Mammary epithelial cell (primary cell): Measurements from ENCODE around the gene BCAR1.

Experiments used
- CTCF ChIP-seq, 2 donors: IDR thresholded peaks in 1 of 2; conservative IDR thresholded peaks in 1 of 2; 2 replicates each; pipeline ENCODE4 v1.5.1; 2011 to 2012; ENCODE audit warnings: inconsistent platforms in 2 of 2, low read length in 2 of 2, mild to moderate bottlenecking in 2 of 2, control low read depth in 1 of 2, low read depth in 1 of 2; ENCODE audit not compliant: insufficient read depth in 1 of 2; ENCODE audit errors: extremely low read depth in 1 of 2
- EZH2 ChIP-seq: IDR thresholded peaks from 2 replicates; pipeline ENCODE4 v1.6.1; 2012; ENCODE audit warnings: low read length, inconsistent platforms, borderline replicate concordance

- TF ChIP-seq CTCF (conservative IDR thresholded peaks at IDR 0.05 in 1 of 2, IDR thresholded peaks at IDR 0.05 in 1 of 2; ENCODE audit: extremely low read depth in 1 of 2, insufficient read depth in 1 of 2, low read depth in 1 of 2, low read length in 2 of 2) (no peak), EZH2 (no peak)
Measured at GRCh38 chr16:75279305-75279704, 27.9 kb upstream of the BCAR1 start.
